Dedifferentiated amniotic fluid mesenchymal stem cell (primary cell): ENCODE data around the gene NT5DC4.

ENCODE experiments used
- DNase-seq: peaks from one replicate; pipeline ENCODE4 v3.0.0-alpha.2; 2016; ENCODE audit errors: extremely low spot score

Gene NT5DC4

DNA sequence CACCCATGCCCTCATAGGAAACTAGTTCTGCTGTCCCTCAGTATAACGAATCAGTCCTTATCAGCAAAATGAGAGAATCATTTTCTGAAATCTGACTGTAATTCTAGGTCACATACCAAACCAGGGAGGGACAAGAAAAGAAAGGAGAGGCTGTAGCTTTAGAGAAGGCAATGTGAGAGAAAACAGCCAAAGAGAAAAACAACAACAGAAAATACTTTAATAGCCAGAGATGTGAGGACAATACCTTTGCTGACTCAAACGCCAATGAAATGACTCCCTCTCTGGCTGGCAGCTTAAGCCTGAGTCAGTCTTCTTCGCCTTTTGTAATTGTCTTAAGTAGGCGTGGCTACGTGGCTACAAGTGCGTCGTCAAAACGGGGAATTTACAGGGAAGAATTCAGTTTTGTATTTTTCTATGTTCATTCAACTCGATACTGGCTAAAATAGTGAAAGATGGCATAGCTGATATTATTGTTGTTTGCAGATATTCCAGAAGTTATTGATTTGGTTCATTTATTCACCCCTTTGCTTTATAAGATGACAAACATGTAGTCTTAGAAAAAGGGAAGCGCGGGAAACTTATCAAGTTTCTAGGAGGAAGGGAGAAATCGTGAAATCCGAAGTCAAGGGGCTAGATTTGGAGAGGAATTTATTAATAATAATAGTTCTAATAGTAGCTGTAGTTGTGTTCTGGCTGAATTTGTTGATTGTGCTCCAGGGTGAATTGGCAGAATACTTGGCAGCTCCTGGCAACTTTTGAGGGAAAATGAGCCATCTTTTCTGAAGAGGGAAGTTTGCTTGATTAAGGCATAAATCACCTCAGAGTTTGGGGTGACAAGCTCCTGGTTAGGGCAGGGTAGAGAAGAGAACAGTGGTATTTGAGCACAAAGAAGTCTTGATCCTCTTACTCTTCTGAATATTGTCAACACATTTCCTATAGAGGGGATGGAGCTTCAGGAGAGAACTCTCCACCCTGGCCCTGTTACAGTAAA lies 63.7 kb downstream of the NT5DC4 start, which contains the start of gene IL1A:
TSS of gene IL1A (minus strand) at position 295 of the 991 bp plus-strand sequence. CDS start 723 bp downstream, outside the sequence.
- DNase-seq, result peak; percentile 38

DNA sequence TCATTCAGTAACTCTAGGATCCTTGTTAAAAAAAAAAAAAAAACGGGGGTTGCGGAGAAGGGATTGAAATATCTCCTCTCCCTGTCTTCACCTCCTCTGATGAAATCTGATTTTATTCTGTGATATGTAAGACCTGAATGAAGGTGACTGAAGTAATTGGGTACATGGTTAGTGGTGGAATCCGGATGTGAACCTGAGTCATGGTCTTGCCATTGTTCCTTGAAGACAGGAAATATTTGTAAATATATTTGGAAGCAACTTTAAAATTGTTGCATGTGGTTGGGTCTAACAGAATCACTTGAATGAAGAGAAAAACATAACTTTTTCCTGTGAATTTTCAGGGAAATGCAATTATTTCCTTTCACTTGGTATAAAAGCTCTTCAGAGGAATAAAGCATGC lies 66.5 kb downstream of the NT5DC4 start:
- DNase-seq, result no peak

DNA sequence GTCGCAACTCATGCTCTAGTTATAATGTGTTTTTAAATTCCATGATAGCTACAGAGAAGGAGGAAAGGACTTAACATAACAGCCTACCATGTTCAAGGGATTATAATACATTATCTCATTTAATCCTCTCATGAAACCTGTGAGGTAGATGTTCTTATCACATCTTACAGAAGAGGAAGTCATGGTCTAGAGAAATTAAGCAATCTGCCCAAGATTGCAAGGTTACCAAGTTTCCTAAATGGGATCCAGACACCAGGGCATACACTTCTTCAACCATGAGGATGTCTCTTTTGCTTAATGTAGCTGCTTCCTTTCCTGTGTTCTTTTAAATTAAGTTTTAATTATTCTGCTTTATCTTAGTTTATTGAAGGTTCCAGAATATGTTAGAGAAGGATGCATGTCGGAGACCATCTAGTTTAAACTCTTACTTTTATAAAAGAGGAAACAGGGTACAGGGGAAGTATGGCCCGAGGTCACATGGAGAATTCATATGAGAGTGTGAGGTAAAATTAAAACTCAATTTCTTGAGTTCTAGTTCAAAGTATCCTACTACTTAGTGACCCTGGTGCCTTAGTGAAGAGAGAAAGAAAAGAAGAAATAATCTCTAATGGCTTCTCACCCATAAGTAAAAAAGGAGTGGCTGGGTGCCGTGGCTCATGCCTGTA lies 67.0 kb downstream of the NT5DC4 start:
- no peak for DNase-seq

DNA sequence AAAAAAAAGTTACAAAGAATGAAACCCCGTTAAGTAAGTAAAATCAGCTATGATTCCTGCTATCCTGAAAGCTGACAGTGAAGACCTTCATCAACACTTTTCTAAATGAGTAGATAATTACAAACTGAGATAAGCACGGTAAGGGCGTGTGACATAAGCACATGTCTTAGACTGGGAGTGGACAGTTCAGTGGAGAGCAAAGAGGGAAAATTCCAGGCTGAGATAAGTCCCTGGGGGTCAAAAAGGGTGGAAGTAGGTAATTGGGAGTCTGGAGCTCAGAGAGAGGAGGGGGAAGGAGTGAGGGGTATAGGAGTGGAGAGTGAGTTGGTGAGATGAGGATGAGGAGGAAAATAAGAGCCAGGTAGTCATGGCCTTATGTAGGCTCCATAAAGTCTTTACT lies 67.8 kb downstream of the NT5DC4 start:
- DNase-seq, result no peak
